Measurements from ENCODE around the gene ZNF384. TPM values are rescaled to one million over a fixed set of nuclear protein-coding genes. Genes with fewer than 3 reads are reported as not detected.

The ZNF384 gene
- total RNA-seq, 1 experiment from 2014 or later = 88.0 TPM

GRCh38 chr12:6618483-6619225 is 70.5 kb downstream of the ZNF384 start:
- H3K4me2 ChIP-seq (ENCODE audit: insufficient read depth, insufficient read length, low read length) = no peak overlapping the region
- H3K56ac ChIP-seq (ENCODE audit: insufficient read length, low read depth, low read length) = no peak overlapping the region
- H3K14ac ChIP-seq (ENCODE audit: insufficient read depth, low read length) = no peak overlapping the region
- no peaks in the 10 kb centered on the region for H3K9me3 ChIP-seq (ENCODE audit: control insufficient read depth, low read depth, low read length)
- H3K4me3 Mint-ChIP-seq = no peak overlapping the region
- no peak for DNase-seq
- peaks cover 6% of the 10 kb centered on the region; the same call in 1 of the 2 replicates for H3K27me3 ChIP-seq (ENCODE audit: insufficient read depth, low read length)
- H3K23me2 ChIP-seq (ENCODE audit: insufficient read length, low read depth, low read length, poor library complexity, severe bottlenecking) = no peaks in the 10 kb centered on the region
- H4K5ac ChIP-seq (ENCODE audit: insufficient read length, low read depth, low read length) = no peak overlapping the region
- H3K27ac Mint-ChIP-seq = no peak overlapping the region
- no peak overlapping the region for H2BK5ac ChIP-seq (ENCODE audit: insufficient read length, low read length)
- no peak overlapping the region for H2AK5ac ChIP-seq (ENCODE audit: insufficient read length, low read length)
- H2BK120ac ChIP-seq (ENCODE audit: low read depth, low read length, poor library complexity, severe bottlenecking) = no peak overlapping the region
- H3K79me1 ChIP-seq (ENCODE audit: insufficient read depth, low read depth, low read length, poor library complexity, severe bottlenecking) = no peaks in the 10 kb centered on the region
- no peak overlapping the region for H3K27ac ChIP-seq (ENCODE audit: insufficient read length, low read depth, low read length)
- TF ChIP-seq CTCF (conservative IDR thresholded peaks at IDR 0.05) = no peak
- peaks cover 0 to 4% (median 0%) of the 10 kb centered on the region in 3 experiments; a peak in 2 of 7 replicates for H3K36me3 Mint-ChIP-seq (ENCODE audit: insufficient read depth in 1 of 3, low read depth in 3 of 3)
- no CpG with 5 or more reads among the region's 5 CpGs for WGBS (ENCODE audit: extremely low coverage, insufficient read length, low lambda C conversion rate)
- H3K4me1 Mint-ChIP-seq = peaks cover 16 to 26% of the 10 kb centered on the region in 2 experiments
- H4K8ac ChIP-seq (replicated peaks; ENCODE audit: insufficient read length, low read depth, low read length) = no peak overlapping the region
- H2BK20ac ChIP-seq (ENCODE audit: low read depth, low read length, poor library complexity, severe bottlenecking) = no peak overlapping the region
- no peak overlapping the region for H3T11ph ChIP-seq (ENCODE audit: low read length)
- H3K4me1 ChIP-seq (ENCODE audit: insufficient read depth, low read length) = peaks cover 7% of the 10 kb centered on the region; the same call in 1 of the 2 replicates
- H3K18ac ChIP-seq (ENCODE audit: insufficient read length, low read depth, low read length) = no peak overlapping the region
- H3K27me3 Mint-ChIP-seq (ENCODE audit: low read depth) = peaks cover 29% of the 10 kb centered on the region
- no peak overlapping the region for H3K4ac ChIP-seq (ENCODE audit: low read depth, low read length)
- H3K79me2 ChIP-seq (ENCODE audit: insufficient read depth, low read length) = no peaks in the 10 kb centered on the region
- H3K9me3 Mint-ChIP-seq = no peaks in the 10 kb centered on the region; a peak in 1 of 5 replicates
- H3K9ac ChIP-seq (ENCODE audit: extremely low read depth, insufficient read length, low read length) = no peak overlapping the region
- no peak overlapping the region for H2BK12ac ChIP-seq (ENCODE audit: insufficient read length, low read depth, low read length)
- no peaks in the 10 kb centered on the region for H4K20me1 ChIP-seq (ENCODE audit: control insufficient read depth, insufficient read depth, insufficient read length)
- H2AFZ ChIP-seq (ENCODE audit: low read length) = no peak overlapping the region
- H2BK15ac ChIP-seq (ENCODE audit: low read depth, low read length) = no peak overlapping the region
- no peak overlapping the region for H3K23ac ChIP-seq (ENCODE audit: insufficient read length, low read depth, low read length)
- H4K91ac ChIP-seq (ENCODE audit: insufficient read length, low read depth, low read length) = no peak overlapping the region

Other genes starting within 250 kb of the ZNF384 start
- gene CD27, start 244.4 kb downstream of the ZNF384 start, total RNA-seq (2021) = 0.29 and 0.37 TPM in 2 replicates
- 1.4 and 2.3 TPM in 2 replicates for gene TAPBPL, start 237.3 kb downstream of the ZNF384 start, total RNA-seq (2021)
- gene VAMP1, start 218.7 kb downstream of the ZNF384 start, total RNA-seq (2021) = 10.3 TPM in 2 replicates
- gene MRPL51, start 196.1 kb downstream of the ZNF384 start, total RNA-seq (2021) = 321 and 329 TPM in 2 replicates
- gene NCAPD2, start 195.3 kb downstream of the ZNF384 start, total RNA-seq (2021) = 105 and 114 TPM in 2 replicates
- 4,581 and 4,651 TPM in 2 replicates for gene GAPDH, start 154.9 kb downstream of the ZNF384 start, total RNA-seq (2021)
- 16.3 and 17.9 TPM in 2 replicates for gene IFFO1, start 133.3 kb downstream of the ZNF384 start, total RNA-seq (2021)
- gene NOP2, start 121.1 kb downstream of the ZNF384 start, total RNA-seq (2021) = 136 and 137 TPM in 2 replicates
- 334 and 346 TPM in 2 replicates for gene CHD4, start 82.0 kb downstream of the ZNF384 start, total RNA-seq (2021)
- 0.22 TPM in 2 replicates for gene LPAR5, start 53.4 kb downstream of the ZNF384 start, total RNA-seq (2021)
- 1.3 and 1.9 TPM in 2 replicates for gene ACRBP, start 41.9 kb downstream of the ZNF384 start, total RNA-seq (2021)
- 20.1 TPM in 2 replicates for gene ING4, start 26.3 kb downstream of the ZNF384 start, total RNA-seq (2021)
- 5.2 and 6.6 TPM in 2 replicates for gene PIANP, start 11.4 kb upstream of the ZNF384 start, total RNA-seq (2021)
- 34.2 and 35.9 TPM in 2 replicates for gene COPS7A, start 34.7 kb upstream of the ZNF384 start, total RNA-seq (2021)
- 244 and 258 TPM in 2 replicates for gene MLF2, start 63.8 kb upstream of the ZNF384 start, total RNA-seq (2021)
- gene PTMS, start 77.0 kb upstream of the ZNF384 start, total RNA-seq (2021) = 422 and 438 TPM in 2 replicates
- 1.7 and 2.2 TPM in 2 replicates for gene LAG3, start 83.1 kb upstream of the ZNF384 start, total RNA-seq (2021)
- 0.88 and 1.1 TPM in 2 replicates for gene CD4, start 100.2 kb upstream of the ZNF384 start, total RNA-seq (2021)
- 4.6 and 6.1 TPM in 2 replicates for gene GPR162, start 132.4 kb upstream of the ZNF384 start, total RNA-seq (2021)
- 55.0 and 60.2 TPM in 2 replicates for gene P3H3, start 139.0 kb upstream of the ZNF384 start, total RNA-seq (2021)
- gene GNB3, start 151.6 kb upstream of the ZNF384 start, total RNA-seq (2021) = 17.3 and 20.0 TPM in 2 replicates
- gene CDCA3, start 161.9 kb upstream of the ZNF384 start, total RNA-seq (2021) = 45.1 and 48.6 TPM in 2 replicates
- gene USP5, start 162.8 kb upstream of the ZNF384 start, total RNA-seq (2021) = 143 and 144 TPM in 2 replicates
- 1,177 and 1,211 TPM in 2 replicates for gene TPI1, start 178.2 kb upstream of the ZNF384 start, total RNA-seq (2021)
- gene SPSB2, start 183.9 kb upstream of the ZNF384 start, total RNA-seq (2021) = 13.7 and 16.3 TPM in 2 replicates
- 2.1 and 2.6 TPM in 2 replicates for gene LRRC23, start 215.4 kb upstream of the ZNF384 start, total RNA-seq (2021)
- 165 and 166 TPM in 2 replicates for gene ENO2, start 225.2 kb upstream of the ZNF384 start, total RNA-seq (2021)
- gene ATN1, start 238.6 kb upstream of the ZNF384 start, total RNA-seq (2021) = 97.9 and 103 TPM in 2 replicates

Measured in H9 (cell line).